Measurements from ENCODE around the gene TNNT2. TPM values are rescaled to one million over a fixed set of nuclear protein-coding genes. Genes with fewer than 3 reads are reported as not detected.

The TNNT2 gene
- total and polyA plus RNA-seq, 2 donors (not counting 1 experiment from before 2014, with no cell fraction given) = 1.4 TPM; not detected in 1

GRCh38 chr1:201361652-201362504 is 15.6 kb downstream of the TNNT2 start:
- peak; percentile 20 to 47 for DNase-seq (ENCODE audit: low read depth in 2 of 2)
- no peak overlapping the region for H2AFZ ChIP-seq (ENCODE audit: low read length)
- TF ChIP-seq EZH2 (IDR thresholded peaks at IDR 0.05; ENCODE audit: low read length, missing control alignments) (no peak), CTCF (conservative IDR thresholded peaks at IDR 0.05 in 1 of 2, IDR thresholded peaks at IDR 0.05 in 1 of 2; ENCODE audit: low read depth in 1 of 2, low read length in 2 of 2) (peak; percentile 74 to 83)
- no peaks in the 10 kb centered on the region for H3K9me3 ChIP-seq (ENCODE audit: control insufficient read depth, insufficient read depth, low read depth, low read length)
- peaks cover 15% of the 10 kb centered on the region for H3K27me3 ChIP-seq (ENCODE audit: control insufficient read depth, insufficient read depth, low read length)
- no peaks in the 10 kb centered on the region for H3K4me1 ChIP-seq (ENCODE audit: control insufficient read depth, extremely low read depth, insufficient read depth, low read length)
- H3K27ac ChIP-seq (ENCODE audit: insufficient read depth, low read length) = no peak overlapping the region
- no peaks in the 10 kb centered on the region for H3K79me2 ChIP-seq (ENCODE audit: control insufficient read depth, insufficient read depth, low read length)
- no peaks in the 10 kb centered on the region for H3K36me3 ChIP-seq (ENCODE audit: control insufficient read depth, insufficient read depth, low read length)
- no peak overlapping the region for H3K4me2 ChIP-seq (ENCODE audit: extremely low read depth, insufficient read depth, low read length)
- H3K4me3 ChIP-seq (replicated peaks in 1 of 4; ENCODE audit: control extremely low read depth in 1 of 4, insufficient read depth in 1 of 4, low read depth in 3 of 4, low read length in 4 of 4) = no peak overlapping the region
- no peak overlapping the region for H3K9ac ChIP-seq (ENCODE audit: insufficient read depth, low read length)
- no peaks in the 10 kb centered on the region for H4K20me1 ChIP-seq (ENCODE audit: control insufficient read depth, extremely low read depth, insufficient read depth, low read length)

- H3K4me2 ChIP-seq (ENCODE audit: extremely low read depth, insufficient read depth, low read length) = no peak overlapping the region
- H2AFZ ChIP-seq (ENCODE audit: low read length) = no peak overlapping the region
- DNase-seq (ENCODE audit: low read depth in 2 of 2) = no peak
- no peak overlapping the region for H3K27ac ChIP-seq (ENCODE audit: insufficient read depth, low read length)
- H3K4me1 ChIP-seq (ENCODE audit: control insufficient read depth, extremely low read depth, insufficient read depth, low read length) = no peaks in the 10 kb centered on the region
- H3K9me3 ChIP-seq (ENCODE audit: control insufficient read depth, insufficient read depth, low read depth, low read length) = no peaks in the 10 kb centered on the region
- H4K20me1 ChIP-seq (ENCODE audit: control insufficient read depth, extremely low read depth, insufficient read depth, low read length) = no peaks in the 10 kb centered on the region
- TF ChIP-seq EZH2 (IDR thresholded peaks at IDR 0.05; ENCODE audit: low read length, missing control alignments) = no peak
- TF ChIP-seq CTCF (conservative IDR thresholded peaks at IDR 0.05 in 1 of 2, IDR thresholded peaks at IDR 0.05 in 1 of 2; ENCODE audit: low read depth in 1 of 2, low read length in 2 of 2) = no peak
- no peaks in the 10 kb centered on the region for H3K79me2 ChIP-seq (ENCODE audit: control insufficient read depth, insufficient read depth, low read length)
- peaks cover 13% of the 10 kb centered on the region for H3K27me3 ChIP-seq (ENCODE audit: control insufficient read depth, insufficient read depth, low read length)
- no peaks in the 10 kb centered on the region for H3K36me3 ChIP-seq (ENCODE audit: control insufficient read depth, insufficient read depth, low read length)
- no peak overlapping the region for H3K9ac ChIP-seq (ENCODE audit: insufficient read depth, low read length)
- H3K4me3 ChIP-seq (replicated peaks in 1 of 4; ENCODE audit: control extremely low read depth in 1 of 4, insufficient read depth in 1 of 4, low read depth in 3 of 4, low read length in 4 of 4) = no peak overlapping the region
These were observed 16.4 kb downstream of the TNNT2 start for GRCh38 chr1:201360901-201361651.

- no peak for TF ChIP-seq CTCF (conservative IDR thresholded peaks at IDR 0.05 in 1 of 2, IDR thresholded peaks at IDR 0.05 in 1 of 2; ENCODE audit: low read depth in 1 of 2, low read length in 2 of 2)
- TF ChIP-seq EZH2 (IDR thresholded peaks at IDR 0.05; ENCODE audit: low read length, missing control alignments) = no peak
- no peak overlapping the region for H3K4me2 ChIP-seq (ENCODE audit: extremely low read depth, insufficient read depth, low read length)
- no peak for DNase-seq (ENCODE audit: low read depth in 2 of 2)
- no peak overlapping the region for H3K9ac ChIP-seq (ENCODE audit: insufficient read depth, low read length)
- no peaks in the 10 kb centered on the region for H3K4me1 ChIP-seq (ENCODE audit: control insufficient read depth, extremely low read depth, insufficient read depth, low read length)
- no peaks in the 10 kb centered on the region for H3K79me2 ChIP-seq (ENCODE audit: control insufficient read depth, insufficient read depth, low read length)
- peaks cover 15% of the 10 kb centered on the region for H3K27me3 ChIP-seq (ENCODE audit: control insufficient read depth, insufficient read depth, low read length)
- H4K20me1 ChIP-seq (ENCODE audit: control insufficient read depth, extremely low read depth, insufficient read depth, low read length) = no peaks in the 10 kb centered on the region
- H3K27ac ChIP-seq (ENCODE audit: insufficient read depth, low read length) = no peak overlapping the region
- no peak overlapping the region for H2AFZ ChIP-seq (ENCODE audit: low read length)
- no peaks in the 10 kb centered on the region for H3K9me3 ChIP-seq (ENCODE audit: control insufficient read depth, insufficient read depth, low read depth, low read length)
- no peaks in the 10 kb centered on the region for H3K36me3 ChIP-seq (ENCODE audit: control insufficient read depth, insufficient read depth, low read length)
- no peak overlapping the region for H3K4me3 ChIP-seq (replicated peaks in 1 of 4; ENCODE audit: control extremely low read depth in 1 of 4, insufficient read depth in 1 of 4, low read depth in 3 of 4, low read length in 4 of 4)
These were observed 17.0 kb downstream of the TNNT2 start for GRCh38 chr1:201360486-201360885.

Measured in fibroblast of lung (primary cell).